Activated T-helper 1 cell treated with anti-CD3 and anti-CD28 coated beads, Interleukin-2, amount 50 U/mL, for 16 hours (primary cell): Measurements from ENCODE around the gene AGR2.
A peak's percentile ranks its signal among the peaks of the same experiment; 100 is the strongest.
"Not testable (repeated sequence)": the region's sequence is repeated elsewhere in the genome, so short reads cannot be mapped to it uniquely, and the experiment has no call there.

Source experiments
- DNase-seq, 2 donors: peaks; one replicate each; pipeline ENCODE4 v3.0.0-alpha.2; 2020; ENCODE audit warnings: low read depth in 1 of 2, low spot score in 1 of 2

The AGR2 gene

GRCh38 chr7:16774986-16775385 is 29.8 kb downstream of the AGR2 start:
- DNase-seq: no peak

DNA sequence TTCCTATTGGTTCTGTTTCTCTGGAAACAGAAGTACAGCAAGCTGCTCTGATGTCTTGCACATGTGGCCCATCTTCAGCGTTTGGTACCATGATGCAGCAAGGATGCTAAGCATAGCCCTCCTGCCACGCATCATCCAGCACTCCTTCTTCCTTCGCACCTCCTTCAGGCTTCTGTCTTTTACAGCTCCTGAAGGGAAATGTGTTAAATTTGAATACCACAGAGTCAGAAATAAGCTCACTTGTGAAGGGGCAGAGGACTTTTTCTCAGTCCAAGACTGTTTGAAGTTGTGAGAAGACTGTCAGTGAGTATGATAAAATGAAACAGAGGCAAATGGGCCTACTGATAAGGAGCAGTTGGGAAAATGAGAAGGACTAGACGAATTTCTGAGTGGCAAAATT is 30.5 kb downstream of the AGR2 start:
- no peak for DNase-seq

GRCh38 chr7:16773884-16774283 is 30.9 kb downstream of the AGR2 start:
- DNase-seq: no peak

- no peak for DNase-seq
Measured at GRCh38 chr7:16773326-16773725, 31.5 kb downstream of the AGR2 start.

DNA sequence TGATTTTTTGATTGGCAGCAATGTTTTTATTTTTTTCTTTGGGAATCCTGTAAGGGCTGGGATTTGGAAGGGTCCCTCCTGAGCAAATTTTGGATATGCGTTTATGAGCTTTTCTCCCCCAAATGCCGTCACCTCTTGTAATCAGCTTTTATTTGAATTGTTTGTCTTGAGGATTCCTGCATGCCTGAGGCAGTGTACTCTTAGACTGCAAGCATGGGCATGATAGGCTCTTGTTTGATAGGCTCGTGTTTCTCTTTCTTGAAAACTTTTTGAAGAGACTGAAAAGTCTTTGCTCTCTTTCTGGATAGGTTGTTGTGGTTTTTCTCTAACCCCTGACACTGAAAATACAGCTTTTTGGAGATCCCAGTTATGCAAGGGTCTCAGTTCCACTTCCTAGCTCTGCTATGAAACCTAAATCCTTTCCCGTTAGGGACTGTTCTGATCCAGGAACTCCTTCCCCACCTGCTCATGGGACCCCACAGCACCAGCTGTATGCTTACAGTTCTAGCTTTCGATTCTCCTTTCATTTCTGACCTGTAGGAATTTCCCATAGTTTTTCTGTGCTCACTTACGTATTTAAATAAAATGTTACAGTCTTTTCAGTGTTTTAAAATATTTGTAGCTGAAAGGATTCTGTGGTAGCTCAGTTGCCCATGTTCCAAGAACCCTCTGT is 34.0 kb downstream of the AGR2 start:
- no peak for DNase-seq

DNA sequence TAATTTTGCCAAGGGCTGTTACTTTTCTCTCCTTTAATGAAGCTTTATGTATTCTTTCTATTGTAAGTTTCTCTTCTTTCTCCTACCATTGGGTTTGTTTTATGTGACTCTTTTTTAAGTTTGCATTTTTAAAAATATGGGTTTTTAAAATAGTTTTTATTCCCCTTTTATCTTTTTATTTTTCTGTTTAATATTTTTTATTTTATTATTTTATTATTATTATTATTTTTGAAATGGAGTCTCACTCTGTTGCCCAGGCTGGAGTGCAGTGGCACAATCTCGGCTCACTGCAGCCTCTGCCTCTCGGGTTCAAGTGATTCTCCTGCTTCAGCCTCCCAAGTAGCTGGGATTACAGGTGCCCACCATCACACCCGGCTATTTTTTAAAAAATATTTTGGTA is 34.8 kb downstream of the AGR2 start:
- not testable (repeated sequence) for DNase-seq

DNA sequence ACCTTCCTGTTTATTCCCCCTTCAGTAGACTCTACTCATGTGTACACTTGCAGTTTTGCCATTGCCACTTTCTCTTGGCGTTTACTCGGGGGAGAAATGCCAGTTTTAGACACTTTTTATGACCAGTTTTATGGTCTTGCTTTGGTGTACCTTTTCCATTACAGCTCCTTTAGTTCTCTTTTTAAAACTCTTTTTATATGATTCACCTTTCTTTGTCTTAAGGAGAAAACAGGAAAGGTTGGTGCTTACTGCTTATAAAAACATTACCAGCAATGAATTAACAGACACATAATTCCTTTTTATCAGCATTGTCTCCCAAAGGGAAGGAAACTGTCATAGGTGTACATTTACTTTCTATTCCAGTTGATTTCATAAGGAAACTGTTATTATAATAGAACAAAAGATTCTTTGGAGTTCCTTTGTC is 39.4 kb downstream of the AGR2 start:
- DNase-seq: no peak

DNA sequence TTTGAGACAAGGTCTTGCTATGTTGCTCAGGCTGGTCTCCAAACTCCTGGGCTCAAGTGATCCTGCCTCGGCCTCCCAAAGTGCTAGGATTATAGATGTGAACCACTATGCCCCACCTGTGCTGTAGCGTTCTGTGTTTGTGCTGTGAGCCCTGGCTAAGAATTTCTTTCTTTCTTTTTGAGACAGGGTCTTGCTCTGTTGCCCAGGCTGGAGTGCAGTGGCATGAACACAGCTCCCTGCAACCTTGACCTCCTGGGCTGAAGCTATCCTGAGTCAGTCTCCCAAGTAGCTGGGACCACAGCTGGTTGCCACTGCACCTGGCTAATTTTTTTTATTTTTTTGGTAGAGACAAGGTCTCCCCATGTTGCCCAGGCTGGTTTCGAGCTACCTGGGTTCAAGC is 39.9 kb downstream of the AGR2 start:
- no peak for DNase-seq

DNA sequence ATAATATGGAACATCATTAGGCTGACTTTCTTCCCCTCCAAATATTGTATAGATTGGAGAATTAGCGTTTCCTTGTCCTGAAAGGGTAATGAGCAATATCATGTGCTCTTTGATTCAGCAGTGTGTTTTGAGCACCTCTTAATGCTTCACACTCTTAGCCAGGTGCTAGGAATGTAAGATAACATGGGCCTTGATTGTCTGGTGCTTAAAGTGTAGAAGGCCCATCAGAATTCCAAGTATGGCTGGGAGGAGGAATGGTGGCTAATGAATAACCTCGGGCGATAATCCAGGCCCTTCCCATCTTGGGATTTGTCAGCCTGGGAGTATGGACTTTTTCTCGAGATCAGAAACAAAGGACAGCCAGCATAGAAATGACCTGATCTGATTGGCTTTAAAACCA is 42.6 kb downstream of the AGR2 start:
- no peak for DNase-seq

GRCh38 chr7:16759840-16760239 is 45.0 kb downstream of the AGR2 start:
- DNase-seq: no peak

DNA sequence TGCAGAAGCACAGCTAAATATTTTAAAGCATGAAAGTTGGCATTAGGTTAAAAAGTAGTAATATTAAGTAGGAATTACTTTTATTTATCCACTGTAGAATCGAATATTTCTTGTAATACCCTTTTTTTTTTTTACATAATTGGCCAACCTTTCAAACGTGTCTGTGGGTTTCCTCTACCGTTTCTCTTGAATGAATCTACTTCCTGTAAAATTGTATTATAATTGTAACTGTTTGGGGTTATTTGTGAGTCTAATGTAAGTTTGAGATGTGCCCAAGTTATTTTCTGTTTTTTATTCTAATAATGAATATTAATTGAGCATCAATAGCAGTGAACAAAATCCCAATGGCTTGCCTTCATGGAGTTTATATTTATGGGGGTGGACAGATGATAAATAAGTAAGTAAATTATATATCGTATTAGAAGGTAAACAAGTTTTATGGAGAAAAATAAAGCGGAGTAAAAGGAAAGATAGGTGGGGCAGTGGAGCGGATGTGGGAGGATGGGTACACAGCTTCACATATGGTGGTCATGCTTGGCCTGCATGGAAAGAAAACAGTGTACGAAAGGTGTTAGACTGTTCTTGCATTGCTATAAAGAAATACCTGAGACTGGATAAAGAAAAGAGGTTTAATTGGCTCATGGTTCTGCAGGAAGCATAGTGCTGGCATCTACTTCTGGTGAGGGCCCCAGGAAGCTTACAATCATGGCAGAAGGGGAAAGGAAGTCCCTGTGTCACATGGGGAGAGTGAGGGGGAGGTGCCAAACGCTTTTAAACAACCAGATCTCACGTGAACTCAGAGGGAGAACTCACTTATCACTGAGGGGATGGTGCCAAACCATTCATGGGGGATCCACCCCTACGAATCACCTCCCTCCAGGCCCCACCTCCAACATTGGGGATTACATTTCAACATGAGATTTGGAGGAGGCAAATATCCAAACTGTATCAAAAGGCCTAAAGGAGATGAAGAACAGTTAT is 45.9 kb downstream of the AGR2 start:
- DNase-seq: no peak

DNA sequence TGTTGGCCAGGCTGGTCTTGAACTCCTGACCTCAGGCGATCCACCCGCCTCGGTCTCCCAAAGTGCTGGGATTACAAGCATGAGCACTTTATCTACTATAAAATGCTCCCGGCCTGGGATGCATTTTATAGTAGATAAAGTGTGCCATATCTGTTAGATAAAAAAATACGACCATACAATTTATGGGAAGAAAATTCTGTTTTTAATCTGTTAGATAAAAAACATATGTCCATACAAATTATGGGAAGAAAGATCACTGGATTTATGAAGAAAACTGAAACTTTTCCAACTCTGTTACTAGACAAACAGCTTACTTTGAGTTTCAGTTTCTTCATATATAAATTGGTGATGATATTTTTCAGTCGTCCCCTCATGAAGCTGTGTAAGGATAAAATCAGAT is 46.8 kb downstream of the AGR2 start:
- no peak for DNase-seq

GRCh38 chr7:16755397-16755796 is 49.4 kb downstream of the AGR2 start:
- DNase-seq: no peak

GRCh38 chr7:16754856-16755317 is 49.9 kb downstream of the AGR2 start:
- no peak for DNase-seq

DNA sequence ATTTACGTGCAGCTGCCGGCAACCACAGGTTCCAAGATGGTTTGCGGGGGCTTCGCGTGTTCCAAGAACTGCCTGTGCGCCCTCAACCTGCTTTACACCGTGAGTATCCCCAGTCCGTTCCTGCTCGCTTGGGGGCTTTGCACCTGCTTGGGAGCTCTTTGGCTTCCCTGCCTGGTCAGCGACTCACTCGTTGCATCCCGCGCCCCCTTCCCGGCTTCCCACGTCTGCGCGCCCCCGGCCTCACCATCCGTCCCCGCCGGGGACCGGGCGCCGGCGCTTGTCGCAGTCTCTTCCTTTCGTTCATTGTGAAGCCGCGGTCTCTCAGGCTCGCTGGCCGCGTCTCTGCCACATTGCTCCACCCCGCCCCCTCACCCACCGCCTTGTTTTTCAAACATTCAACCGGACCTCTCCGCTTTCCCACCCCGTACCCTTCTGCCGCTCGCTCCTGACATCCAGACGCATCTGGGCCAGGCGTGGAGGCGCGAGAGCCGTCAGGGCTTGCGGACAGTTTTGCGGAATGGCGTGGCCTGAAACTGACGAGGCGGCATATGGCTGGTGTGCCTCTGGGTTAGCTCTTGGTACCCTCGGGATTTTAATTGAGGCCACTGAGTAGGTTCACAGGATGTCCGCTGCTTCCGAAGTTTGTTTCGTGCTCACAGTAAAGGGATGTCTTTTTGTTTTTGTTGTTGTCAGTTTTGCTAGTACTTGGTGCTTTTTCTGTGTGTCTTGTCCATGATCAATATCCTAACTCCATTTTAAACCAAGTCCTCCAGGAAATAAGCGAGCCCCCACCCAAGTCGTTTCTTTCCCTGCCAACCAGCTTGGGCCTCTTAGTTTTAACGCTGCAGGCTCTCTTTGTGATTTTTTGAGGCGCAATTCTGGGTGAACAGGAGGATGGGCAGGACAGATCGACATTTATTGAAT is 50.6 kb downstream of the AGR2 start:
- no peak for DNase-seq

DNA sequence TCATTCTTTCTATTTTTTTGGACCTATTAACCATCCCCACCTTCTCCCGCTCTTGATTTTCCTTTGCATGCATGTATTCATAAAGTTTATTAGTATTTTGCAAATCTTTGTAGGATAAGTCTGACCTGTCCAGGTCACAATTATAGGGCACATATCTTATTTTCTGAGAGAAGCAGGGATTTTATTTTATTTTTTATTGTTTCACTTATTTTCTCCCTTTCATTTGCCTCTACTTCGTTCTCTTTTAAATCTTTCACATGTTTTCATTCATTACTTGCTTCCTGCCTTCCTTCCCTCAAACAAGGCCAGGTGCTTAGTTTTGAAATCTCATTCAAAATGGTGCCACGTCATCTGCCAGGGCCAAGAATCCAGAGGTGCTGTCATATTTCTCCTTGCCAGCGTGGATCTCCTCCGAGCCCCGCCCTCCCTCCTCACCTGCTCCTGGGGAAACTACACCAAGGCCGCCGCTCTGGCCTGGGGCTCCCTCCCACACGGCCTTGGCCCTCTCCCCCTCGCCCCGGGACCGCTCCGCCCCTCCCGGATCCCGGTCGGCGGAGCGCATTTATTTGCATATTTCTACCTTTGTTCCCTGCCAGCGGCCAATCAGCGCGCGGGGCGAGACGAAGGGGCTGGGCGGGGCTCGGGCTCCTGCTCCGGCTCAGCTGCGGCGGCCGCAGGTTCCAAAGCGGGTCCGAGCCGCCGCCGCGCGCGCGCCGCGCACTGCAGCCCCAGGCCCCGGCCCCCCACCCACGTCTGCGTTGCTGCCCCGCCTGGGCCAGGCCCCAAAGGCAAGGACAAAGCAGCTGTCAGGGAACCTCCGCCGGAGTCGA is 51.5 kb downstream of the AGR2 start, which contains the start of gene TSPAN13:
Gene TSPAN13, plus strand, starts transcription at position 654 of the 830 bp plus-strand sequence. CDS start 213 bp downstream, outside the sequence.
- peak in 1 of 2 donors; percentile 11 for DNase-seq

GRCh38 chr7:16747102-16747501 is 57.7 kb downstream of the AGR2 start:
- DNase-seq: no peak

GRCh38 chr7:16745645-16746044 is 59.2 kb downstream of the AGR2 start:
- DNase-seq: no peak

- DNase-seq: no peak
Measured at GRCh38 chr7:16744518-16745250, 60.1 kb downstream of the AGR2 start.
